ENCODE measurements around the gene TUBB3. TPM values are rescaled to one million over a fixed set of nuclear protein-coding genes. Genes with fewer than 3 reads are reported as not detected.

TUBB3 gene
- total RNA-seq, 1 donor from 2014 or later: 541 TPM

- H3K9me3 Mint-ChIP-seq: no peaks in the 10 kb centered on the region
- no peak for TF ChIP-seq CTCF (conservative IDR thresholded peaks at IDR 0.05)
- DNase-seq (ENCODE audit: low read depth, low spot score): no peak
- H3K27me3 Mint-ChIP-seq (ENCODE audit: low read depth): no peaks in the 10 kb centered on the region
- H3K36me3 Mint-ChIP-seq (ENCODE audit: low read depth): peaks cover 9% of the 10 kb centered on the region
- no peak overlapping the region for H3K4me3 Mint-ChIP-seq
- peaks cover 10% of the 10 kb centered on the region for H3K4me1 Mint-ChIP-seq
- no peak overlapping the region for H3K27ac Mint-ChIP-seq (ENCODE audit: unreplicated experiment)
Measured at GRCh38 chr16:89892055-89892630, 31.0 kb upstream of the TUBB3 start.

GRCh38 chr16:89892635-89893034 is 30.5 kb upstream of the TUBB3 start:
- DNase-seq (ENCODE audit: low read depth, low spot score): no peak
- Mint-ChIP-seq H3K27ac (ENCODE audit: unreplicated experiment) (no peak overlapping the region), H3K9me3 (no peaks in the 10 kb centered on the region), H3K4me1 (peaks cover 10% of the 10 kb centered on the region), H3K27me3 (ENCODE audit: low read depth) (no peaks in the 10 kb centered on the region), H3K36me3 (ENCODE audit: low read depth) (peaks cover 6% of the 10 kb centered on the region), H3K4me3 (no peak overlapping the region)
- no peak for TF ChIP-seq CTCF (conservative IDR thresholded peaks at IDR 0.05)

- TF ChIP-seq CTCF (conservative IDR thresholded peaks at IDR 0.05): no peak
- no peak overlapping the region for H3K27ac Mint-ChIP-seq (ENCODE audit: unreplicated experiment)
- no peak for DNase-seq (ENCODE audit: low read depth, low spot score)
Measured at GRCh38 chr16:89893642-89894548, 29.2 kb upstream of the TUBB3 start.

DNA sequence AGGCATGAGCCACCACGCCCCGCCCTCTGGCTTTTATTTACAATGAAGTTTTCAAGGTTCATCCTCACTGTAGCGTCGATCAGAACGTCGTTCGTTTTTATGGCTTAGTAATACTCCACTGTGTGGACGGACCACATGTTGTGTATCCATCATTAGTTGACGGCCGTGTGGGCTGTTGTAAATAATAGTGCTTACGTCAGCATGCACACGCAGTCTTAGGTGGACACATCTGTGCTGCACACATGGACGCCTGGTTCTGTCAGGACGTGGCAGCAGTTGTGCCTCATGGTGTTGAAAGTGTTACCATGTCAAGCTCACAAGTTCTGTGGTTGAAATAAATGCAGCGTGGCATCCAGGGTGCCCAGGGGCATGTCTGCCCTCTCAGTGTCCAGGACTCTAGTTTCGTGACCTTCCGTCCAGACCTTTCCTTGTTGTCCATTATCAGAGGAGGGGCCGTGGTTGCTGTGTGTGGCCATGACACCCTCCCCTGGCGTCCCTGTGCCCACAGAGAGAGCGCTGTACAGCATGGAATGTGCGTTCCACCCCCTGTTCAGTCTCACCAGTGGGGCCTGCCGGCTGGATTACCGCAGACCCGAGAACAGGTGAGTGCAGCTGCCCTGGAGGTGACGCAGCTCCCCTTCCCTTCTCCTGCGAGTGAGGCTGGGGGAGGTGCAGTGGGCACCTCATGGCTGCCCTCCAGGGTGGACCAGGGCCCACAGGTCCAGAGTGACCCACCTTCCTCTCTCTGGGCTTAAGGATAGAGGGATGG is 27.5 kb upstream of the TUBB3 start:
- TF ChIP-seq CTCF (conservative IDR thresholded peaks at IDR 0.05): no peak
- Mint-ChIP-seq H3K9me3 (no peaks in the 10 kb centered on the region), H3K36me3 (ENCODE audit: low read depth) (peaks cover 10% of the 10 kb centered on the region), H3K4me1 (peaks cover 4% of the 10 kb centered on the region), H3K27ac (ENCODE audit: unreplicated experiment) (no peak overlapping the region), H3K27me3 (ENCODE audit: low read depth) (no peaks in the 10 kb centered on the region), H3K4me3 (no peak overlapping the region)
- no peak for DNase-seq (ENCODE audit: low read depth, low spot score)

More at GRCh38 chr16:89893642-89894548, 29.2 kb upstream of the TUBB3 start:
- Mint-ChIP-seq H3K4me1 (peaks cover 10% of the 10 kb centered on the region), H3K9me3 (no peaks in the 10 kb centered on the region), H3K36me3 (ENCODE audit: low read depth) (peaks cover 7% of the 10 kb centered on the region), H3K4me3 (no peak overlapping the region), H3K27me3 (ENCODE audit: low read depth) (no peaks in the 10 kb centered on the region)

- no peak for DNase-seq (ENCODE audit: low read depth, low spot score)
- TF ChIP-seq CTCF (conservative IDR thresholded peaks at IDR 0.05): no peak
- H3K4me1 Mint-ChIP-seq: no peaks in the 10 kb centered on the region
- no peaks in the 10 kb centered on the region for H3K9me3 Mint-ChIP-seq
- H3K27me3 Mint-ChIP-seq (ENCODE audit: low read depth): no peaks in the 10 kb centered on the region
- peaks cover 10% of the 10 kb centered on the region for H3K36me3 Mint-ChIP-seq (ENCODE audit: low read depth)
- no peak overlapping the region for H3K27ac Mint-ChIP-seq (ENCODE audit: unreplicated experiment)
- no peak overlapping the region for H3K4me3 Mint-ChIP-seq
Measured at GRCh38 chr16:89897204-89897603, 25.9 kb upstream of the TUBB3 start.
